Fibroblast of lung (primary cell): ENCODE measurements around the gene INCA1. TPM values are rescaled to one million over a fixed set of nuclear protein-coding genes. Genes with fewer than 3 reads are reported as not detected.

ENCODE experiments used
- DNase-seq, 2 donors: peaks; one replicate each; pipeline versions ENCODE4 v3.0.0 to v3.0.0-alpha.2; 2010; ENCODE audit warnings: low read depth in 2 of 2
- H2AFZ ChIP-seq: 2 replicates; pipeline ENCODE4 v1.5.1; 2012; ENCODE audit warnings: low read length, control low read depth, inconsistent platforms
- H3K27ac ChIP-seq: 2 replicates; pipeline ENCODE4 v1.5.1; 2011; ENCODE audit warnings: low read length, control low read depth; ENCODE audit not compliant: insufficient read depth
- H3K27me3 ChIP-seq: 2 replicates; pipeline ENCODE4 v1.5.1; 2011; ENCODE audit warnings: mild to moderate bottlenecking, low read length; ENCODE audit not compliant: control insufficient read depth, insufficient read depth
- H3K36me3 ChIP-seq: 2 replicates; pipeline ENCODE4 v1.5.1; 2011; ENCODE audit warnings: low read length; ENCODE audit not compliant: control insufficient read depth, insufficient read depth
- H3K4me1 ChIP-seq: 2 replicates; pipeline ENCODE4 v1.5.1; 2011; ENCODE audit warnings: low read length; ENCODE audit not compliant: control insufficient read depth, insufficient read depth; ENCODE audit errors: extremely low read depth
- H3K4me2 ChIP-seq: 2 replicates; pipeline ENCODE4 v1.5.1; 2011; ENCODE audit warnings: low read length, control low read depth; ENCODE audit not compliant: insufficient read depth; ENCODE audit errors: extremely low read depth
- H3K4me3 ChIP-seq, 4 experiments: fragments of 200-600 bp in 1 of 4; sonication (generic) in 1 of 4; replicated peaks in 1 of 4; 2 replicates each; pipeline ENCODE4 v1.5.1; 2011 to 2016; ENCODE audit warnings: low read length in 4 of 4, low read depth in 3 of 4, mild to moderate bottlenecking in 3 of 4, control low read depth in 2 of 4, inconsistent platforms in 1 of 4, mixed read lengths in 1 of 4; ENCODE audit not compliant: insufficient read depth in 1 of 4; ENCODE audit errors: control extremely low read depth in 1 of 4
- H3K79me2 ChIP-seq: 2 replicates; pipeline ENCODE4 v1.5.1; 2012; ENCODE audit warnings: mild to moderate bottlenecking, low read length, inconsistent platforms; ENCODE audit not compliant: control insufficient read depth, insufficient read depth
- H3K9ac ChIP-seq: 2 replicates; pipeline ENCODE4 v1.5.1; 2011; ENCODE audit warnings: mild to moderate bottlenecking, low read length, control low read depth; ENCODE audit not compliant: insufficient read depth
- H3K9me3 ChIP-seq: 2 replicates; pipeline ENCODE4 v1.5.1; 2012; ENCODE audit warnings: low read depth, low read length; ENCODE audit not compliant: control insufficient read depth, insufficient read depth
- H4K20me1 ChIP-seq: 2 replicates; pipeline ENCODE4 v1.5.1; 2011; ENCODE audit warnings: low read length; ENCODE audit not compliant: control insufficient read depth, insufficient read depth; ENCODE audit errors: extremely low read depth
- CTCF ChIP-seq, 2 donors: IDR thresholded peaks in 1 of 2; conservative IDR thresholded peaks in 1 of 2; 1 replicate in 1 of 2; 2 replicates in 1 of 2; pipeline ENCODE4 v1.5.1; 2011 to 2012; ENCODE audit warnings: low read length in 2 of 2, control low read depth in 1 of 2, inconsistent platforms in 1 of 2, low read depth in 1 of 2, mild to moderate bottlenecking in 1 of 2
- EZH2 ChIP-seq: IDR thresholded peaks from 2 replicates; pipeline ENCODE4 v1.5.1; 2012; ENCODE audit warnings: low read length, control low read depth, mild to moderate bottlenecking; ENCODE audit errors: missing control alignments
- polyA plus RNA-seq, 2 donors: library from polyadenylated mRNA; depleted of rRNA in 1 of 2; stranded (reverse) in 1 of 2; unstranded in 1 of 2; fragments of >200 nt; gene quantifications; 2 replicates each; pipeline ENCODE4 v1.2.1, GENCODE V29; 2011 to 2012; ENCODE audit warnings: missing spikeins in 1 of 2
- total RNA-seq: library from RNA; depleted of rRNA; stranded (reverse); fragments of >200 nt; gene quantifications from 2 replicates; pipeline ENCODE4 v1.2.1, GENCODE V29; 2014

Gene INCA1
- total and polyA plus RNA-seq, 2 donors (not counting 1 experiment from before 2014, with no cell fraction given): 0.28 to 0.33 TPM

- no peak for DNase-seq
- no peak overlapping the region for H3K4me2 ChIP-seq
Measured at GRCh38 chr17:4965311-4965986, 31.9 kb downstream of the INCA1 start.

GRCh38 chr17:4960279-4960922, 36.9 kb downstream of the INCA1 start:
- Histone ChIP-seq H2AFZ (no peak overlapping the region), H3K4me3 (no peak overlapping the region), H3K36me3 (peaks cover 7% of the 10 kb centered on the region), H3K4me1 (no peaks in the 10 kb centered on the region), H3K27me3 (no peaks in the 10 kb centered on the region), H4K20me1 (no peaks in the 10 kb centered on the region), H3K27ac (no peak overlapping the region), H3K79me2 (peaks cover 3% of the 10 kb centered on the region), H3K9ac (no peak overlapping the region), H3K4me2 (no peak overlapping the region), H3K9me3 (no peaks in the 10 kb centered on the region)
- TF ChIP-seq CTCF (conservative IDR thresholded peaks at IDR 0.05 in 1 of 2, IDR thresholded peaks at IDR 0.05 in 1 of 2; ENCODE audit: low read depth in 1 of 2, low read length in 2 of 2) (no peak), EZH2 (no peak)
- DNase-seq: no peak

More at GRCh38 chr17:4965311-4965986, 31.9 kb downstream of the INCA1 start:
- Histone ChIP-seq H3K79me2 (peaks cover 15% of the 10 kb centered on the region), H3K4me1 (peaks cover 19% of the 10 kb centered on the region), H3K27ac (no peak overlapping the region), H4K20me1 (no peaks in the 10 kb centered on the region), H3K36me3 (peaks cover 3% of the 10 kb centered on the region), H3K9me3 (no peaks in the 10 kb centered on the region), H2AFZ (no peak overlapping the region), H3K4me3 (no peak overlapping the region), H3K27me3 (no peaks in the 10 kb centered on the region), H3K9ac (no peak overlapping the region)
- TF ChIP-seq EZH2: no peak
- no peak for TF ChIP-seq CTCF (conservative IDR thresholded peaks at IDR 0.05 in 1 of 2, IDR thresholded peaks at IDR 0.05 in 1 of 2; ENCODE audit: low read depth in 1 of 2, low read length in 2 of 2)

- Histone ChIP-seq H3K4me2 (no peak overlapping the region), H3K27me3 (no peaks in the 10 kb centered on the region), H3K4me1 (no peaks in the 10 kb centered on the region), H2AFZ (no peak overlapping the region), H3K36me3 (peaks cover 8% of the 10 kb centered on the region), H4K20me1 (no peaks in the 10 kb centered on the region), H3K27ac (no peak overlapping the region), H3K9ac (no peak overlapping the region), H3K9me3 (no peaks in the 10 kb centered on the region), H3K4me3 (no peak overlapping the region), H3K79me2 (no peaks in the 10 kb centered on the region)
- TF ChIP-seq EZH2: no peak
- TF ChIP-seq CTCF (conservative IDR thresholded peaks at IDR 0.05 in 1 of 2, IDR thresholded peaks at IDR 0.05 in 1 of 2; ENCODE audit: low read depth in 1 of 2, low read length in 2 of 2): no peak
- DNase-seq: no peak
Measured at GRCh38 chr17:4959261-4959965, 37.9 kb downstream of the INCA1 start.
